GM12878 (cell line): ENCODE measurements around the gene PCDHGA5. TPM values are rescaled to one million over a fixed set of nuclear protein-coding genes. Genes with fewer than 3 reads are reported as not detected.

Experiments used
- ATAC-seq: fragments of 200-7000 bp; cut with Tn5 transposase; 3 replicates; pipeline ENCODE4 v1.9.1; 2020; ENCODE audit warnings: mild to moderate bottlenecking, moderate library complexity
- BruUV-seq: library from RNA; stranded (reverse); fragments of 400-500 nt; replicated peaks from 2 replicates; lab custom pipeline; 2021; lab: Mats Ljungman, UMichigan
- CTCF ChIA-PET: fragments of 300-600 bp; sonication (Branson Sonifier 250); formaldehyde crosslinking; extraction: SDS; loops from one replicate; lab custom pipeline; 2021; ENCODE audit warnings: inconsistent platforms; lab: Yijun Ruan, JAX
- POLR2A ChIA-PET: fragments of 350-600 bp; formaldehyde crosslinking; extraction: SDS; loops from one replicate; lab custom pipeline; 2021; ENCODE audit warnings: inconsistent platforms; lab: Charles Lee
- RAD21 ChIA-PET: fragments of 300-600 bp; sonication (Branson Sonifier 250); formaldehyde crosslinking; loops from one replicate; lab custom pipeline; 2023; ENCODE audit warnings: antibody characterized with exemption; ENCODE audit not compliant: unreplicated experiment; lab: Charles Lee
- SMC1A ChIA-PET: fragments of 300-600 bp; sonication (Branson Sonifier 250); formaldehyde crosslinking; loops from one replicate; lab custom pipeline; 2023; ENCODE audit not compliant: unreplicated experiment, uncharacterized antibody; lab: Charles Lee
- DNase-seq: peaks from one replicate; pipeline ENCODE4 v3.0.0-alpha.2; 2011; ENCODE audit warnings: low read depth, low spot score
- FAIRE-seq: peaks from 3 replicates; lab custom pipeline; 2011; peaks lifted over from hg19 to GRCh38; lab: Jason Lieb, UNC
- H2AFZ ChIP-seq: 2 replicates; pipeline ENCODE4 v1.6.0; 2011; ENCODE audit warnings: low read depth, low read length, control low read depth; ENCODE audit not compliant: control insufficient read depth
- H3K27ac ChIP-seq: 2 replicates; pipeline ENCODE4 v1.5.1; 2011; ENCODE audit warnings: control low read depth; ENCODE audit not compliant: control insufficient read depth, insufficient read depth
- H3K27me3 ChIP-seq, 2 experiments: replicated peaks in 1 of 2; 2 replicates each; pipeline versions ENCODE4 v1.6.0 to v1.6.1; 2011; ENCODE audit warnings: low read length in 1 of 2; ENCODE audit not compliant: control insufficient read depth in 2 of 2, insufficient read depth in 2 of 2
- H3K36me3 ChIP-seq, 2 experiments: 2 replicates each; pipeline ENCODE4 v1.5.1; 2011; ENCODE audit warnings: low read length in 1 of 2; ENCODE audit not compliant: control insufficient read depth in 2 of 2, insufficient read depth in 2 of 2
- H3K4me1 ChIP-seq: 2 replicates; pipeline ENCODE4 v1.6.1; 2011; ENCODE audit warnings: mild to moderate bottlenecking, low read length, moderate library complexity, mixed read lengths; ENCODE audit not compliant: control insufficient read depth, insufficient read depth
- H3K4me2 ChIP-seq: 2 replicates; pipeline ENCODE4 v1.6.0; 2011; ENCODE audit warnings: control low read depth; ENCODE audit not compliant: control insufficient read depth, insufficient read depth
- H3K4me3 ChIP-seq: fragments of 200-600 bp; sonication (generic); 2 replicates; pipeline ENCODE4 v1.5.1; 2016
- H3K79me2 ChIP-seq: 2 replicates; pipeline ENCODE4 v1.6.0; 2011; ENCODE audit warnings: low read length; ENCODE audit not compliant: control insufficient read depth, insufficient read depth
- H3K9ac ChIP-seq: 2 replicates; pipeline ENCODE4 v1.8.0; 2011; ENCODE audit warnings: low read length, control low read depth, mixed read lengths; ENCODE audit not compliant: control insufficient read depth, insufficient read depth
- H3K9me3 ChIP-seq: replicated peaks from 3 replicates; pipeline ENCODE4 v1.5.1; 2011; ENCODE audit warnings: mild to moderate bottlenecking, low read length; ENCODE audit not compliant: control insufficient read depth, insufficient read depth
- H4K20me1 ChIP-seq: 2 replicates; pipeline ENCODE4 v1.6.0; 2011; ENCODE audit not compliant: control insufficient read depth, insufficient read depth
- BHLHE40 ChIP-seq, 2 experiments: fragments of 450-650 bp in 1 of 2; IDR thresholded peaks; 2 replicates each; pipeline ENCODE4 v1.6.1; 2011 to 2017; ENCODE audit warnings: low read depth in 2 of 2, borderline replicate concordance in 1 of 2, improper control_type of control experiment in 1 of 2, low read length in 1 of 2, mild to moderate bottlenecking in 1 of 2
- CREM ChIP-seq: IDR thresholded peaks from 2 replicates; pipeline ENCODE4 v1.6.1; 2014; ENCODE audit warnings: antibody characterized with exemption, low read depth
- CTCF ChIP-seq, 3 experiments: IDR thresholded peaks in 2 of 3; conservative IDR thresholded peaks in 1 of 3; 2 replicates each; pipeline ENCODE4 v1.5.1; 2011; ENCODE audit warnings: low read depth in 3 of 3, low read length in 3 of 3, mild to moderate bottlenecking in 3 of 3, control low read depth in 2 of 3, moderate library complexity in 2 of 3, inconsistent platforms in 1 of 3, mixed read lengths in 1 of 3; ENCODE audit not compliant: control insufficient read depth in 2 of 3, insufficient read depth in 1 of 3; ENCODE audit errors: extremely low read depth in 1 of 3
- KAT2A ChIP-seq: conservative IDR thresholded peaks from 2 replicates; pipeline ENCODE4 v1.6.1; 2011; ENCODE audit warnings: low read depth, low read length; ENCODE audit not compliant: control insufficient read depth
- LARP7 ChIP-seq: fragments of 450-650 bp; IDR thresholded peaks from 2 replicates; pipeline ENCODE4 v1.6.1; 2017; ENCODE audit warnings: mild to moderate bottlenecking
- MAX ChIP-seq: IDR thresholded peaks from 2 replicates; pipeline ENCODE4 v1.6.1; 2012; ENCODE audit warnings: low read depth, low read length, improper control_type of control experiment
- MEF2A ChIP-seq: IDR thresholded peaks from 2 replicates; pipeline ENCODE4 v1.6.1; 2011; ENCODE audit warnings: low read depth, mild to moderate bottlenecking, low read length, moderate library complexity; ENCODE audit not compliant: insufficient read depth
- PBX3 ChIP-seq: IDR thresholded peaks from 2 replicates; pipeline ENCODE4 v1.6.1; 2011; ENCODE audit warnings: mild to moderate bottlenecking, low read depth, low read length, moderate library complexity; ENCODE audit not compliant: insufficient replicate concordance
- PKNOX1 ChIP-seq: fragments of 450-650 bp; IDR thresholded peaks from 2 replicates; pipeline ENCODE4 v1.6.1; 2016; ENCODE audit warnings: mild to moderate bottlenecking
- RAD21 ChIP-seq: IDR thresholded peaks from 2 replicates; pipeline ENCODE4 v1.6.1; 2011; ENCODE audit warnings: mild to moderate bottlenecking, low read depth, low read length, moderate library complexity; ENCODE audit not compliant: insufficient read depth
- RB1 ChIP-seq: fragments of 450-650 bp; formaldehyde crosslinking; IDR thresholded peaks from 2 replicates; pipeline ENCODE4 v1.6.1; 2017; ENCODE audit warnings: mild to moderate bottlenecking, borderline replicate concordance
- RUNX3 ChIP-seq: IDR thresholded peaks from 2 replicates; pipeline ENCODE4 v1.6.1; 2012; ENCODE audit warnings: low read length, inconsistent platforms
- STAT1 ChIP-seq: fragments of 450-650 bp; conservative IDR thresholded peaks from 2 replicates; pipeline ENCODE4 v1.6.1; 2014; ENCODE audit warnings: antibody characterized with exemption, mild to moderate bottlenecking
- YBX1 ChIP-seq: fragments of 450-650 bp; IDR thresholded peaks from 2 replicates; pipeline ENCODE4 v1.6.1; 2016; ENCODE audit warnings: antibody characterized with exemption
- ZNF384 ChIP-seq: IDR thresholded peaks from 2 replicates; pipeline ENCODE4 v1.6.1; 2012; ENCODE audit warnings: low read depth, mild to moderate bottlenecking, low read length, improper control_type of control experiment, borderline replicate concordance
- WGBS: methylation state at CpG from one replicate; pipeline ENCODE4 v1.1.6; 2016; ENCODE audit warnings: low lambda C conversion rate; ENCODE audit not compliant: insufficient replicate concordance, insufficient coverage; ENCODE audit errors: missing lambda C conversion rate; 5-methylcytosine and 5-hydroxymethylcytosine counted together
- in situ Hi-C: fragments of 300-500 bp; cut with MboI; formaldehyde crosslinking; loops from 9 replicates; pipeline ENCODE4 v1.14.3; 2018; ENCODE audit warnings: mixed read lengths
- intact Hi-C: fragments of 100-400 bp; cut with micrococcal nuclease; formaldehyde crosslinking; loops from one replicate; pipeline ENCODE4 v1.14.2; 2022; ENCODE audit not compliant: unreplicated experiment
- polyA plus RNA-seq, 11 experiments: library from polyadenylated mRNA; depleted of rRNA in 4 of 11; unstranded in 6 of 11; stranded (reverse) in 5 of 11; fragments of >200 nt; fragmentation: Nextera tagmentation in 4 of 11; fragmentation: Illumina TruSeq in 1 of 11; extraction: Ambion mirVana in 4 of 11; extraction: Trizol in 1 of 11; gene quantifications; 1 replicate in 1 of 11; 2 replicates in 10 of 11; pipeline versions ENCODE4 v1.2.1 to v1.2.3, GENCODE V29; 2011 to 2016; ENCODE audit warnings: inconsistent platforms in 2 of 11, missing spikeins in 2 of 11, low read depth in 1 of 11
- total RNA-seq, 4 experiments: library from RNA; depleted of rRNA in 3 of 4; stranded (reverse); fragments of >200 nt in 3 of 4; fragmentation: Illumina TruSeq in 1 of 4; extraction: Trizol in 1 of 4; gene quantifications; 2 replicates each; pipeline versions ENCODE4 v1.2.1 to v1.2.3, GENCODE V29; 2013 to 2021

PCDHGA5 gene
- total and polyA plus RNA-seq, 10 of the 15 experiments (the other 5 are each of a cell fraction or from before 2014, with no cell fraction given): 0.10 to 0.23 (median 0.16) TPM; not detected in 4

GRCh38 chr5:141330299-141331080 lies 33.5 kb upstream of the PCDHGA5 start, which contains the start of gene PCDHGA1:
Gene PCDHGA1 (plus strand): TSS chr5:141330514.
- H3K4me3 ChIP-seq: peak within 1 kb of the TSS; percentile 8; the same call in 1 of the 2 replicates
- WGBS: 64% methylated on average over 20 of the region's 21 CpGs
- peak; percentile 70 for ATAC-seq

More at GRCh38 chr5:141330299-141331080, 33.5 kb upstream of the PCDHGA5 start, which contains the start of gene PCDHGA1:
- POLR2A ChIA-PET: interaction anchor here (0.6 kb wide), 1 partner anchor 172 kb away, joined by 3 read pairs; no protein-coding TSS in a partner anchor
- intact Hi-C loops: no loop called here
- no TSS peak for BruUV-seq
- RAD21 ChIA-PET: interaction anchor here (0.8 kb wide), 1 partner anchor 83 kb away, joined by 3 read pairs; the partner anchor contains the start of gene PCDHGA10
- no peak for DNase-seq
- Histone ChIP-seq H3K9ac (no peak within 1 kb of the TSS), H2AFZ (peak within 1 kb of the TSS; percentile 77), H3K36me3 (no peaks in the 10 kb centered on the region), H3K27me3 (no peaks in the 10 kb centered on the region; a peak in 1 of 4 replicates), H3K27ac (no peak within 1 kb of the TSS), H3K4me1 (no peaks in the 10 kb centered on the region), H4K20me1 (no peaks in the 10 kb centered on the region), H3K9me3 (peaks cover 5% of the 10 kb centered on the region; the same call in 2 of the 3 replicates)
- CTCF ChIA-PET: interaction anchor here (0.6 to 2.3 kb wide), 5 partner anchors 11 to 604 kb away, joined by 3 to 13 read pairs (median 3); partner anchors contain the start of genes PCDHGB5 and TAF7
- no peak for FAIRE-seq
- in situ Hi-C loops: no loop called here
- TF ChIP-seq LARP7 (no peak), PKNOX1 (no peak), PBX3 (no peak), STAT1 (no peak), ZNF384 (peak; percentile 86), MEF2A (no peak), CREM (no peak), MAX (no peak), KAT2A (no peak), RUNX3 (no peak), BHLHE40 (IDR thresholded peaks at IDR 0.05; ENCODE audit: borderline replicate concordance in 1 of 2, low read depth in 2 of 2, low read length in 1 of 2) (no peak), CTCF (IDR thresholded peaks at IDR 0.05 in 2 of 3, conservative IDR thresholded peaks at IDR 0.05 in 1 of 3; ENCODE audit: control insufficient read depth in 2 of 3, extremely low read depth in 1 of 3, insufficient read depth in 1 of 3, low read depth in 3 of 3, low read length in 3 of 3) (peak; percentile 36 to 50 (median 40); a peak in 4 of 6 replicates), RAD21 (peak; percentile 55), RB1 (no peak), YBX1 (no peak)
- TF ChIP-seq, all 136 proteins: peak for 3
- SMC1A ChIA-PET: no interaction called here
- peak within 1 kb of the TSS; percentile 60 for H3K4me2 ChIP-seq
- H3K79me2 ChIP-seq: no peaks in the 10 kb centered on the region
